ENCODE data around the gene VAV2.

Gene VAV2

DNA sequence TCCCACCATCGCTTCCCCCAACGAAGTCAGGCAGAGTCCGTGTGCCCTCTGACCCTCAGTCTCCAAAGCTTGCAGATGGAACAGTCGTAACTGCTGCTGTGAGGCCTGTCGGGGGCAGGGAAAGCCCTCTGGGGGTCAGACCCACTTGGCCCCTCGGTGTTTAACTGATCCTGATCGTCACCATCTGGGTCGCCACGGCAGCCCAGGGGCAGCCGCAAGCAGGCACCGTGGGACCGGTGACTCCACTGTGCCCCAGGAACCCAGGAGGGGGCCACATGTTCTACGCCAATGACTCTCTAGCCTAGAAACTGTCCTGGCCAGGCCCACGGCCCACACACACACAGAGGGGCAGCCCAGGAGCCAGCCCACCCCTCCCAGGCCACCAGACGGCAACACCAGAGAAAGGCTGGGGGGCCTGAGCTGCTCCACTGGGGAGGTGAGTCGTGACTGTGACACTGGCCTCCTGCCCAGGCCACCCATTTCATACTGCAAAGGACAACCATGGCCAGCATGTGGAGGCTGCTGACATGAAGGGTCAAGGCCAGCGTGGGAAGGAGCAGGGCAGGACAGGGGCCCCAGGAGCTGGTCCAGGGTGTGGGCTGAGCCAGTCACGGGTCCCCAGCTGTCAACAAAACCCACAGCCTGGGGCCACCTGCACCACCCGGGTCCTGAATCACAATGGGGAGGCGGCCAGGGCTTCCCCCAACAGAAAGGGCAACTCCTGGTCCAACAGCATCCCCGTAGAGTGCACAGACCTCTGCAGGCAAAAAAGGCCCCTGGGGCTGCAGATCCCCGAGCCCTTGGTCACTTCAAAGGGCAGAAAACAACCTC lies 20.8 kb downstream of the VAV2 start:
- no peak for TF ChIP-seq CTCF (IDR thresholded peaks at IDR 0.05; ENCODE audit: insufficient read depth, low read depth, low read length, missing control alignments)
- H3K4me3 ChIP-seq (ENCODE audit: low read depth, low read length), result no peak overlapping the region
- DNase-seq (ENCODE audit: low read depth), result no peak

- H3K4me3 ChIP-seq (ENCODE audit: low read depth, low read length), result no peak overlapping the region
- no peak for DNase-seq (ENCODE audit: low read depth)
- TF ChIP-seq CTCF (IDR thresholded peaks at IDR 0.05; ENCODE audit: insufficient read depth, low read depth, low read length, missing control alignments), result no peak
Measured at GRCh38 chr9:133970581-133971058, 21.5 kb downstream of the VAV2 start.

DNA sequence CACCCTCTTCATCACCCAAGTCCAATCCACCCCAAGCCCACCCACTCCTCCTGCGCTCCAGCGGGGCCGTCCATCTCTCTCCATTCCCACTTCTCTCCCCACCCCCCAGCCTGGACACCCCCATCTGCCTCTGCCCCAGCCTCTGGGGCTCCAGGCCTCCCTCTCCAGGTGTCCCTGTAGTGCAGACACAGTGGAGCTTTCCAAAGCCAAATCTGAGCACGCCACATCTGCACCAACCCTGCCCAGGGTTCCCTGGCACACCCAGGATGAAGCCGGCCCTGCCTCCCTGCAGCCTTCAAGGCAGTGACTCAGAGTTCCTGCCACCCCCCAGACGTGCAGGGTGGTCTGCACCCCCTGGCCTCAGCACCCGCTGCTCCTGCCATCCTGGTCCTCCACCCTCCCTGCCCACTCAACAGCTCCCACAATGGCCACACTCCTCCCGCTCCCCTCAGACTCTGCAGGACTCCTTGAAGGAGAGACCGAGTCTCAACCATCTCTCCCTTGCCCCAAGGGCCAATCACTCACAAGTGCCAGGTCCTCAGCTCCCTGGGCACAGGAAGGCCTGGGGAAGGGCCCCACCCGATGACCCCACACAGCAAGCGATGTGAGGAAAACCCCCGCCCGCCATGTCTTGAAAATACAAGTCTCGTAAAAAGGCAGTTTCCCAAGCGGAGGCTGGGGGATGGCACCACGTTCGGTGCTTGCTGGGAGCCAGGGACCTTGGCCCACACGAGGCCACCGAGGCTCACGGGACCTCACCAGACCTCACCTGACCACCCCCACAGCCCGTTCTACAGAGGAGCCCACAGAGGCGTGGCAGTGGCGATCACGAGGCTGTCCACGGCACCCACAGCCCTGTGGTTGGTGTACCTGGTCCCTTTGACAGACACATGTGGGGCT lies 22.2 kb downstream of the VAV2 start:
- TF ChIP-seq CTCF (IDR thresholded peaks at IDR 0.05; ENCODE audit: insufficient read depth, low read depth, low read length, missing control alignments), result no peak
- DNase-seq (ENCODE audit: low read depth), result no peak
- H3K4me3 ChIP-seq (ENCODE audit: low read depth, low read length), result no peak overlapping the region

DNA sequence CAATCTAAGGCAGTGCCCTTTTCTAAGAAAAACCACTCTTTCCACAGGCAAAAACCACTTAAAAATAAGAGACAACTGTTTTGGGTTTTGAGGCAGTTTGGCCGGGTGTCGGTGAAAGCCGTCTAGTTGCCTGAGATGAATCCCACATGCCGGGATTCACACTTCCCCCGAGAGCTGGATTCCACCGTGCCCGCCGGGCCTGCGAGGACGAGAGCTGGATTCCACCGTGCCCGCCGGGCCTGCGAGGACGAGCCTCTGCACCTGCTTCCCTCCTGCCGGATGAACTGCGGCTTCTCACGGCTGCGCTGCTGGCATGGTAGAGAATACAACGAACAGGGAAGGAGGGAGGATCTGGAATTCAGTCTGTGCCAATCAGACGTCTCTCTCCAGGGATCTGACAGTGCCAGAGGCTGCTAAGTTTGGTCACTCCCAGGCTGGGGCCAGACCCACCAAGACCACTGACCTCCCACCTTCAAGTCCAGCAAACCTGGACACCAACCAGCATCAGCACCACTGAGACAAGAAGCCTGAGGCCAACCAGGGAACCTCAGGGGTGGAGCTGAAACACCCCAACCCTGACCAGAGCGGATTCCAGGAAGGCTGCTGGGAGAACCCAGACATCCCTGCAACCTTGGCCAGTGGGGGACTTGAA lies 23.0 kb downstream of the VAV2 start:
- no peak for DNase-seq (ENCODE audit: low read depth)
- H3K4me3 ChIP-seq (ENCODE audit: low read depth, low read length), result no peak overlapping the region
- TF ChIP-seq CTCF (IDR thresholded peaks at IDR 0.05; ENCODE audit: insufficient read depth, low read depth, low read length, missing control alignments), result no peak

GRCh38 chr9:133968428-133968827 lies 23.7 kb downstream of the VAV2 start:
- TF ChIP-seq CTCF (IDR thresholded peaks at IDR 0.05; ENCODE audit: insufficient read depth, low read depth, low read length, missing control alignments), result no peak
- no peak overlapping the region for H3K4me3 ChIP-seq (ENCODE audit: low read depth, low read length)
- DNase-seq (ENCODE audit: low read depth), result no peak

DNA sequence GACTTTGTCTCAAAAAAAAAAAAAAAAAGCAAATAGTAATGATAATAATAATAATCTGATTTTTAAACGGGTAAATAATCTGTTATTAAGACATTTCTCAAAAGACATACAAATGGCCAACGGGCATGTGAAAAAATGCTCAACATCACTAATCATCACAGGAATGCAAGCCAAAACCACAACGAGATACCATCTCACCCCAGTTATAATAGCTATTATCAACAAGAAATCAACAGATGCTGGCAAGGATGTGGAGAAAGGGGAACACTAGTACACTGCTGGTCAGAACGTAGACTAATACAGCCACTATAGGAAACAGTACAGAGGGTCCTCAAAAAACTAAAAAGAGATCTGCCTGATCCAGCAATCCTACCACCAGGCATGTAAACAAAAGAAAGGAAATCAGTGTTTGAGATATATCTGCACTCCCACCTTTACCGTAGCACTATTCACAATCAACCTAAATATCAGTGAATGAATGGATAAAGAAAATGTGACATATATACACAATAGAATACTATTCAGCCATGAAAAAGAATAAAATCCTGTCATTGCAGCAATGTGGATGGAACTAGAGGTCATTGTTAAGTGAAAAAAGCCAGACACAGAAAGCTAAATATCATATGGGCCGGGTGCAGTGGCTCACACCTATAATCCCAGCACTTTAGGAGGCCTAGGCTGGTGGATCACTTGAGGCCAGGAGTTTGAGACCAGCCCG lies 24.9 kb downstream of the VAV2 start:
- TF ChIP-seq CTCF (IDR thresholded peaks at IDR 0.05; ENCODE audit: insufficient read depth, low read depth, low read length, missing control alignments), result no peak
- H3K4me3 ChIP-seq (ENCODE audit: low read depth, low read length), result no peak overlapping the region
- DNase-seq (ENCODE audit: low read depth), result no peak
